GM15510 (cell line): ENCODE results near the gene POLE.

Experiments used
- POLR2A ChIP-seq: IDR thresholded peaks from 3 replicates; pipeline ENCODE4 v1.6.1; 2011; ENCODE audit warnings: borderline replicate concordance; ENCODE audit not compliant: insufficient read length; ENCODE audit errors: extremely low read depth

The POLE gene

DNA sequence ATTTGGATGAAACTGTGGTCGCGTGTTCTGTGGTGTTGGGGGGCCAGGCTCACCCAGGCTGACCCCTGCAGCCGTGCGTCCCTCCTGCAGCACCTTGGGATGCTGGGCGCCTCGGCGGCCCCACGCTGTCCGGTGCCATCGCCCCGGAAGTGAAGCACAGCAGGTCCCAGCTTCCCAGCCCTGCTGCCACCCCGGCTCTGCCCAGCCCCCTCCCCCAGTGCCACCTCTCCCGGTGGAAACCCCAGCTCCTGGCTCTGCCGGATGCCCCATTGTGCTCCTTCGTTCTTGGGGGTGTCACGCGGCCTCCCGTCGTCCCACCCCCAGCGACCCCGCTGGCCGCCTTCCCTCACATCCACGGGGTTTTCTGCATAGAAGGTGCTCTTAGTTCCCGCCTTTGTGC lies 102.0 kb downstream of the POLE start:
- TF ChIP-seq POLR2A = no peak

DNA sequence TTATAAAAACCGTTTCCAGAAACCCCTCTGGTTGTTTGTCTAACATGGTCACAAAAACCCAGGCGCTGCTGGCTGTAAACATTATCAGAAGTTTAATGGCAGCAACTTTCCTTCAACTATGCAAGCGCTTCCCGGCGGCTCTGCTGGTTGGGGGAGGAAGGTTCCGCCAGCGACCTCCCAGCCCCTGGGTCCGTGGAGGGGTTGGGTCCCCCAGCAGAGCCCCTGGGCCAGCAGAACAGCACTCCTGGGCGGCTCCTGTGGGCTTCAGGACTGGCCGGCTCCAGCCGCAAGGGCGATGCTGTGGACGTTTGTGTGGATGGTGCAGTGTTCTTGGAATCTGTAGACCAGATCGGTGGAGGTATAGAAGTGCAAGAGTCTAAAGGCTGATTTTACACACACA lies 102.7 kb downstream of the POLE start:
- TF ChIP-seq POLR2A = no peak

DNA sequence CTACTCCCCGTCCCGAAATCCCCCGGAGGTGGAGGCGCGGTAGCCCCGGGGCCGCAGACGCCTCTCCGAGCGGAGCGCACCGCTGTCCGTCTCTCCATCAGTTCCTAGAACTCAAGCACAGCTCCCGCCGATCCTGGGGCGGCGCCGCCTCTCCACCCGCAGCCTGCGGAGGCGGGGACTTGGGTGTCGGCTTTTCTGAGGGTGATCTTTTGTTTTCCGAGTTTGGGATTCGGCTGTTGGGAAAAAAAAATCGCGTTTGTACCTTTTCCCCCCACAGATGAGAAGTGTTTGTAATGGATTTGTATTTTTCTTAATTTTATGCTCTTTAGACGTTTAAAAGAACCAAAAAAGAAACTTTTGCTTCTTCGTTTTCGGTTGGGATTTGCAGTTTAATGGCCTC lies 103.4 kb downstream of the POLE start:
- no peak for TF ChIP-seq POLR2A

DNA sequence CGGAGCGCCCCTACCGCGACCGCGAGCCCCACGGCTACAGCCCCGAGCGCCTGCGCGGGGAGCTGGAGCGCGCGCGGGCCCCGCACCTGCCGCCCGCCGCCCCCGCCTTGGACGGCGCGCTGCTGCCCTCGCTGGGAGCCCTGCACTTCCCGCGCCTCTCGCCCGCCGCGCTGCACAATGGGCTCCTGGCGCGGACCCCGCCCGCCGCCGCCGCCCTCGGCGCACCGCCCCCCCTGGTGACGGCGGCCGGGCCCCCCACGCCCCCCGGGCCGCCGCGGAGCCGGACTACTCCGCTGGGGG lies 103.8 kb downstream of the POLE start:
- TF ChIP-seq POLR2A = no peak

DNA sequence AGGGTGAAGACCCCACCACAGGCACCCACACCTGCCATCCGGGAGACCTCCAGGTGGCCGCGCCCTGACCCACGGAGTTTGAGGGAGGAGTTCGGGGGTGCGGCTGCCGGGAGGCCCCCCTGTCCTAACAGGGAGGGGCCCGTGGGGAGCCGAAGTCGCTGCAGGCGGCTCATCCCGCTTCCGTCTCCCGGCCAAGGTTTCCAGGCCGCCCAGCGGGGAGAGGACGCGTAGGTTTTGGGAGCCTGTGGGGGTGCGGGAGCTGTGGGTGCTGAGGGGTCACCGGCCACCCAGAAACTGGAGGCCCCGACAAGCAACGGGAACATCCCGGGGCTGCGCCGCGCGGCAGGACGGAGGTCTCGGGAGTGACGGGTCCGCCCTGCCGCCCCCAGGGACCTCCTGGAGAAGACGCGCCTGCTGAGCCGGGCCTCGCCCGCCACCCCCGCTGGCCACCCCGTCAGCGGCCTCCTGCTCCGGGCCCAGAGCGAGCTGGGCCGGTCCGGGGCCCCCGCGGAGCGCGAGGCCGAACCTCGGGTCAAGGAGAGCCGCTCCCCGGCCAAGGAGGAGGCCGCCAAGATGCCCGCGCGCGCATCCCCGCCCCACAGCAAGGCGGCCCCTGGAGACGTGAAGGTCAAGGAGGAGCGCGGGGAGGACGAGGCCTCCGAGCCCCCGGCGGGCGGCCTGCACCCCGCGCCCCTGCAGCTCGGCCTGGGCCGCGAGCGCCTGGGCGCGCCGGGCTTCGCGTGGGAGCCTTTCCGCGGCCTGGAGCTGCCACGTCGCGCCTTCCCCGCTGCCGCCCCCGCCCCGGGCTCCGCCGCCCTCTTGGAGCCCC lies 104.3 kb downstream of the POLE start:
- TF ChIP-seq POLR2A = no peak

DNA sequence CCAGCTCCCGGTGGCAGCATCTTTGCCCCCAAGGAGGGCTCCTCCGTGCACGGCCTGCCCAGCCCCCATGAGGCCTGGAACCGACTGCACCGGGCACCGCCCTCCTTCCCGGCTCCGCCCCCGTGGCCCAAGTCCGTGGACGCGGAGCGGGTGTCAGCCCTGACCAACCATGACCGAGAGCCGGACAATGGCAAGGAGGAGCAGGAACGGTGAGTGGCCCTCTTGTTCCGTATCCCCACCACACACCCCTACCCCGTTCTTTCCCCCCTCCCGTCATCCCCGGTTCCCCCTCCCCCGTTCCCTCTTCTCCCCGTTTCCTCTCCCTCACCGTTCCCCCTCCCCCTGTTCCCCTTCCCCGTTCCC lies 105.1 kb downstream of the POLE start:
- no peak for TF ChIP-seq POLR2A

DNA sequence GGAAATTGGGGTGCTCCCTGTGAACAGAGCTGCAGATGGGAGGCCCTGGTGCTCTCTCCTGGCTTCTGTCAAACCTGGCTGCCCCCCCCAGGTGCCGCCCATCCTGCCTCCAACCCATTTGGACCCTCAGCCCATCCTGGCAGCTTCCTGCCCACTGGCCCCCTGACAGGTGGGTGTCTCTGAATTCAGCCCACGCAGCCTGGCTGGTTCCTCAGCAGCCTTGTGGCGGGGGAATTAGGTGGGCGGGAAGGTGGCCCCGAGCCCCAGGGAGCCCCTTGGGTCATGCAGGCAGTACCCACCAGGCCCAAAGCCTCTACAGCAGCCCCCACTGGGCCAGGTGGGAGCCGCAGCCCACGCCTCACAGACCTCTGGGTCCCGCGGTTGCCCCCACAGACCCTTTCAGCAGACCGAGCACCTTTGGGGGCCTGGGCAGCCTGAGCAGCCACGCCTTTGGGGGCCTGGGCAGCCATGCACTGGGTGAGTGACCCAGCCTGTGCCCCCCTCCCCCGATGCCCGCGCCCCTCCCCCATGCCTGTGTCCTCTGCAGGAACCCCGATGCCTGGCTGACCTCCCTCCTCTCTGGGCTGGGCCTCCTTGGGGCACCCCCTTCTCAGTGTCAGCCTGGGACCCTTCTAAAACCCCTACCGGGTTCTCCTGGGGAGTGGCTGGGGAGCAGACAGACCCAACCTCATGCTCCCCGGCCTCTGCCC lies 105.6 kb downstream of the POLE start:
- TF ChIP-seq POLR2A = no peak

DNA sequence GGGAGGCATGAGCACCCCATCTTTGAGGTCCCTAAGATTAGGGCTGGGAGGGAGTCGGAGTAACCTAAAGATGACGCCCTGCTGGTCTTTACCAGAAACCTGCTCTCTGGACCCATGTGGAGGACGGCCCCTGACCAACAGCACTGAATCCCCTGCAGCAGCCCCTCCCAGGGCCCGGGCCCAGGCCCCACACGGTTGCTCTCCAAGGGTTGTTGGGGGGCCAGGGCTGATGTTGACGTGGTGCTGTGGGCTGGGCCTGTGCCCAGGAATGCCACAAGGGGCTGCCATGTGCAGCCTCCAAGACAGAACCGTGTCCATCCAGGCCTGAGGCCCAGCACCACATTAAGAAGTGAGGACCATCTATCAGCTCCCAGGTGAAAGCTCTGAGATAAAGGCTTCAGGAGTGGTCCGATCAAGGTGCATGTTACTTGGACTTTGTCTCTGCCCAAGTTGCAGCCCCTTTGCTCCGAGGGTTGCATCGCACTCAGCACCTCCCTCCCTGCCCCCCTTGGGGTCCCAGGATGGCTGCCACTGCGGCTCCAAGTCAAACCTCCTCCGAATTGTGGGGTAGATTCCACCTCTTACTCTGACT lies 106.3 kb downstream of the POLE start:
- no peak for TF ChIP-seq POLR2A

DNA sequence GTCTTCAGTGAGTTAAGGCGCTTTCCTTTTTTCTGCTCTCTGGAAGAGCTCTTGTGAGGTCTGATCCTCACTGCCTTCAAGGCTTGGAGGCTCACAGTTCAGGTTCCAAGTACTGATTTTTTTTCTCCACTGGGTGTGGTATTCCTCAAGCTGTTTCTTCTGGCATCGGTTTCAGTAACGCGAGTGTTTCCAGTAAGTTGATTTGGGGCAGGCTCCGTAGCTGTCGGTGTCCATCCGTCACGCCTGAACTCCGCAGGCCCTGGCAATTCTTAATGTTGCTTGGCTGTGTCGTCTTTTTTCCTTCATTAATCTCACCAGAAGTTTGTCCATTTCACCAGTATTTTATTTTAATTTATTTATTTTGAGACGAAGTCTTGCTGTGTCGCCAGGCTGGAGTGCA lies 107.4 kb downstream of the POLE start:
- TF ChIP-seq POLR2A = no peak

DNA sequence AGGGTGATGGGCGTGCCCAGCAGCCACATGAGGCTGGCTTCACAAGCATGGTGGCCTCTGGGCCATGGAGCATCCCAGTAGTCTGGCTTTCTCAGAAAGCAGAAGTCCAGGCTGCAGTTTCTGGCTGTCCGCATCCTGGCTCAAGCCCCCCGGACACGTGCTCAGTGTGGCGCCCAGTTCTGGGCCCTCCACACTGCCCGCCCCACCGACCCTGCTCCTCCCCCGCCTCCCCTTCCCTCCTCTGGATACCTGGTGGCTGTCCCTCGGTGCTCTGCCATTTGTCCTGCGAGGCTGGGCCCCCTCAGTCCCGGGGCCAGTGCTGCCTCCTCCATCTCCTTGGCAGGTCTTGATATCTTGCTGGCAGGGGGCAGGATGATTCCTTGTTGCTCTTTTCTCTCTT lies 108.3 kb downstream of the POLE start:
- no peak for TF ChIP-seq POLR2A

DNA sequence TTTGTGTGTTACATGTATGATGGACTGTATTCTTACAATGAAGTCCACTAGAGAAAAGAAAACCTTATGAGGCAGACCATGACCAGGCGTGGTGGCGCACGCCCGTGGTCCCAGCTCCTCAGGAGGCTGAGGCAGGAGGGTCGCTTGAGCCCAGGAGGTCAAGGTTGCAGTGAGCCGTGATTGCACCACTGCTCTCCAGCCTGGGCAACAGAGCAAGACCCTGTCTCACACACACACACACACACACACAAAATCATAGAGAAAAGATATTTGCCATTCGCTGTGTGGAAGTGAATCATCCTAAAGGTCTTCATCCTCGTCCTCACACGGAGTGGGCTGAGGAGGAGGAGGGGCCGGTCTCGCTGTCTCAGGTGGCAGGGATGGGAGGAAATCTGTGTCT lies 109.0 kb downstream of the POLE start:
- no peak for TF ChIP-seq POLR2A

DNA sequence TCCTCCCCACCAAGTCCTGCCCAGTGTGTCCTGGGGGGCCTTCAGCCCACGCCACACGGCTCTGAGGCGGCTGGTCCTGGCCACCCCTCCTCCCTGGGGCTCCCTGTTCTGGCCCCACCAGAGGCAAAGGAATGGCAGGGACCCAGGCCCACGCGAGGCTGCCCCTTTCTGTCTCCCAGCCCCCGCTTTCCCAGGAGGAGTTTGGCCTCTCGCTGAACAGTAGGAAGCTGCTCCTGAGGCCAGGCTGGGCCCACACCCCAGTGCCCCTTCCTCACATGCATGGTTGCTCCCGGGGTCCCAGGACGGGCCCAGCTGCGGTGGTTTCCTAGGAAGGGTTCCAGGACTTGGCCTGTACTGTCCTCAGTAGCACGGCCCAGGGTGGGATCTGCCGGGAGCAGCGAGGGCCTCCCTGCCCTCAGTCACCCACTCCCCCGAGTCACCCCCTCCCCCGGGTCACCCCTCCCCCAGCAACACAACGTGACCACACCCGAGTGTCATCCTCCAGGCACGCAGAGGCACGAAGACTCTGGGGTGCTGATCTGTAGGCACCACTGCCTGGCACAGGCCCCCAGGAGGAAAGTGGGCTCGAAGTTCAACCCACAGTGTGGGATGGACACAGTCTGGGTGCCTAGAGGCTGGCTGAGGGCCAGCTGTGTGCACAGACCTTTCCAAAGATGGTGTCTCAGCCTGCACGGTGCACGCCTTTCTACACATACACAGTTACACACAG lies 109.8 kb downstream of the POLE start:
- TF ChIP-seq POLR2A = no peak

DNA sequence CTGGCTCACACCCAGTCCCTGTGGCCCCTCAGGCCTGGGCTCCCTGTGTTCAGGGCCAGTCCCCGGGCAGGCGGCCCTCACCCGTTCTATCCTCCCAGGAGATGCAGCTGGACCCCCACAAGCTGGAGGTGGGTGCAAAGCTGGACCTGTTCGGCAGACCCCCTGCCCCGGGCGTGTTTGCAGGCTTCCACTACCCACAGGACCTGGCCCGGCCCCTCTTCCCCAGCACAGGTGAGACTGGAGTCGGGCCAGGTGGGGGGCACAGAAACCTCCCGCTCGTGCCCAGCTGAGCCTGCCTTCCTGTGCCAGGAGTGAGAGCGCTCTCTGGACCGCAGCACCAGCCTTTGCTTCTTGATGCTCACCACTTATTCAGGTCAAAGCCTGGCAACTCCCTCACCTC lies 110.4 kb downstream of the POLE start:
- no peak for TF ChIP-seq POLR2A

DNA sequence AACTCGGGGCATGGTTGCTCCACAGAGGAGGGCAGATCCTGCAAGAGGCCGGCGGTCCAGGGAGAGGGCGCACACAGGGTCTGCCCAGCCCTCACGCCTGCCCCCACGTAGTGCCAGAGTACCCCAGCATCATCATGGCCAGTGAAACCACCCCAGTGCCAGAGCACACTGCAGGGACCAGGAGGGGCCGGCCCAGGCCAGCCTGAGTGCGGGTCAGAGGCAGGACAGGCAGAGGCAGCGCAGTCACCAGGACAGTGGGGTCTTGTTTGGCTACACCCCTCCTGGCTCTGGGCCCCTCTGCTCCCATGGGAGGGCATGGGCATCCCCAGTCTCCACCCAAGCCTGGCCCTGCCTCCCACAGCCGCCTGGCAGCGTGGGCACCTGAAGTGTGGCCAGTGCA lies 111.5 kb downstream of the POLE start:
- no peak for TF ChIP-seq POLR2A

DNA sequence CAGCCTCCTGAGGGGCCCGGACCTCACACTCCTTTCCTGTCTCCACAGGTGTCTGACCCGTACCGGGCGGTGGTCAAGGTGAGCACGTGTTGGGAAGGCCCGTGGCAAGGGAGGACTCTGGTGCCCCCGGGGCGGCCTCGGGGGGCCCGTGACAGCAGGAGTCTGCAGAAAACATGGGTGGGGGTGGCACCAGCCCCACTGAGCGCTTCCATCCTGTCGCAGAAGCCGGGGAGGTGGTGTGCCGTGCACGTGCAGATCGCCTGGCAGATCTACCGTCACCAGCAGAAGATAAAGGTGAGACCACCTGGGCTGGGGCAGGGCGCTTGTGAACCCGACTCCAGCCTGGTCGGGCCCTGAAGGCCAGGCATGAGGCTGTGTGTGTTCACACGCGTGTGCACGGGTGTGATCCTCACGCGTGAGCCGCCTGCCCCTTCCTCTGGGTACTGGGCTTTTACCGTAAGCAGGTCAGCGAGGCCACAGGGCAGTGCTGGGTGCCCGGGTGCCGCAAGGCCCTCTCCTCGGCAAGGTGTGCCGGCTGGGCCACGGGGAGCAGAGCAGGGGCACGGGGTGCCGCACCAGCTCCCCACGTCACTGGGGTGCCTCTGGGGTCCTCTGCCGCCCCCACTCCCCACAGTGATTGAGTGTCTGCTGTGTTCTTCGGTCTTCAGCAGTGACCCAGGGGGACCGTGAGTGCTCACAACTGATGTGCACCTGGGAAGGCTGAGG lies 112.7 kb downstream of the POLE start:
- no peak for TF ChIP-seq POLR2A
